GM18519 (cell line): ENCODE data around the gene RNF225.
"Not testable (repeated sequence)": the region's sequence is repeated elsewhere in the genome, so short reads cannot be mapped to it uniquely, and the experiment has no call there.

ENCODE experiments used
- ATAC-seq: cut with Tn5 transposase; IDR thresholded peaks from one replicate; pipeline ENCODE4 v1.9.1; 2021; ENCODE audit warnings: mild to moderate bottlenecking, moderate library complexity; ENCODE audit not compliant: unreplicated experiment, low FRiP score

The RNF225 gene

DNA sequence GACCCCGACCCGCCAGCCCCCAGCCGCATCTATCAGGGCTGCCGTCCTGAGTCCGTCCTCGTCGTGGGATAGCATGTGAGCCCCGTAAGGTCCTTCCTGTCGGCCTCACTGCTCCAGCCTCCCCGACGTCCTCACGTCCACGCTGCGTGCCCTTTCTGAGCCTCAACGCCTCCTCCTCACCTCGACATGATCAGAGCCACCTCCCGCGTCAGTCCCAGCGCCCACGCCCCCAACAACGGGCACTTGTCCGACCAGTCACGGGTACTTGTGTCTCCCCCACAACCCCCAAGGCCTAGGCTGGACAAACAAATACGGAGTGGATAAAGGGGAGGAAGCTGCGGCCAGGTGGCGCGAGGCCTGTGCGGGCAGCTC, 33.6 kb upstream of the RNF225 start:
- no peak for ATAC-seq

DNA sequence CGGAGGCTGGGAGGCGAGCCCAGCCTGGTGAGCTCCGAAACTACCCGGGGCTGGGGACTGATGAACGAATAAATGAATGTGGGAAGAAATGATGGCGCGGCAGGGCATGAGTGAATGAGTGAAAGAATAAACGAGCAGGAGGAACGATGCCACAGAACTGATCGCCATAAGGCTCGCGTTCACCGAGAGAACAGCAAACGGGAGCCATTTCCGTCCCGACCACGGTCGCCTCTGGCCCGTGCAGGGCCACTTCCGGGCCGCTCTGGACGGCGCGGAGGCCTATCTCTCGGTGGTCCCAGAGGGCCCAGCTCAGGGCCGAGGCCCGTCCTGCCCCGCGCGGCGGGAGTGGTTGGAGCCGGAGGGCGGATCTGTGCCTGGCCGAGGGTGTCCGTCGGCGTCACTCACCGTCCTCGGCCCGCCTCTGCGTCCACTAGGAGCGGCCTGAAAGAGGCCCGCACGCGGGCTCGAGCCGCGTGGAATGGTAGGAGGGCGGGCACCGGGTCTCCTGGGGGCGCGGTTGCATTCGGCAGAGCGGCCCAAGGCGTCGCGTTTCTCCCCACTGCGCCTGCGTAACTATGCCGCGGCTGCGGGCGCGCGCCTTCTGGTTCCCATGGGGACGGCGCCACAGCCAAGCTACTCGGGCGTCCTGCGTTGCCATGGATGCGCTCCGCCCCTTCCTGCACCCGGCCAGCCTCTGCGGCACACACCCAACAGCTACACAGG, 33.0 kb upstream of the RNF225 start, which contains the start of gene ZNF497:
Gene ZNF497 (minus strand): TSS at position 480 of the 723 bp plus-strand sequence. CDS start 5,116 bp downstream, outside the sequence.
- ATAC-seq = peak; percentile 63

DNA sequence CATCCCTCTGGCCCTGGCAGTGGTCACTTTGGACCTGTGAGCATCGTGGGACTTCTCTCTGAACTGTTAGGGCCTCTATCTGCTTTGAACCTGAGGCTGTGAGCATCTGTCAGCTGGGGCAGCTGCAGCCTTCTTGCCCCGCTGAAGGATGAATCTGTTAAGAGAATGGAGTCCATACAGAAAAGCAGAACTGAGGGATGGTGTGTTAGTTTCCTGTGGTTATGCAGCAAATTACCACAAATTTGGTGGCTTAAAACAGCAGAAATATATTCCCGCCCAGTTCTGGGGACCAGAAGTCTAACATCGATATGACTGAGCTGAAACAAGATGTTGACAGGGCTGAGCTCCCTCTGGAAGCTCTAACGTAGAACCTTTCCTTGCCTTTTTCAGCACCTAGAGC, 31.3 kb upstream of the RNF225 start:
- no peak for ATAC-seq

DNA sequence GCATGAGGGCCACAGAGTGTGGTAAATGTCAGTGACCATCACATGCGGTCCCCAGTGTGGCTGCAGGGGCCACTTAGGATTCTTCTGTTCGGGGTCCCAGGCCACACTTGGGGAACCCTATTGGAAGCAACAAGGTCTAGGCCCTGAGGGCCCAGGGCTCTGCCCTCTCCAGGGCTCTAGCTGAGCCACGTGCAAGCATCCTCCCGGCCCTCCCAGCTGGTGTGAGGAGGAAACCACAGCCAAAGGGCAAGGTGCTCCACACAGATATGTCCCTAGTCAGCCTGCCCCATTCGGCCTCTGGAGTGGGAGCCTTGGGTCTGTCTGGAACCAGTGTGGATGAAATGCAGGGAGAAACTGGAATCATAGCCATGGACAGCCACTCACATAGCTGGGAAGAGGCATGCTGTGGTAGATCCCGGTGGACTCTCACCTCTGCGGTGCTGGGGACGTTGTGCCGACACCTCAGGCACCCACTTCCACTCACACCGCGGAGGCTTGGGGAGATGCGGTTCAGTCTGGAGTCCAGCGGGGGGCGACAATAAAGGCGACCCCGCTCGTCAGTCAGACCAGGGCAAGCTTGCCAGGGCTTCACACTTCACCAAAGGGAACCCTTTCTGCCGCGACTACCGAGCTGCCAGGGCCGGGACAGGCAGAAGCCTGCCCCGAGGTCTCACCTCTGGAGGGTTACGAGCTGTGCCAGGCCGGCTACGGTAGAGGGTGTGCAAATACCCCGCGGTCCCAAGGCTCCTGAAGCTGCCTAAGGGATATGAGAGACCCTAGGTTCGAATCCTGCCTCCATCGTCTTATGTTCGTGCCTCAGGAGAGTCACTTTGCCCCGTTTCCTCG, 28.6 kb upstream of the RNF225 start:
- ATAC-seq = no peak

DNA sequence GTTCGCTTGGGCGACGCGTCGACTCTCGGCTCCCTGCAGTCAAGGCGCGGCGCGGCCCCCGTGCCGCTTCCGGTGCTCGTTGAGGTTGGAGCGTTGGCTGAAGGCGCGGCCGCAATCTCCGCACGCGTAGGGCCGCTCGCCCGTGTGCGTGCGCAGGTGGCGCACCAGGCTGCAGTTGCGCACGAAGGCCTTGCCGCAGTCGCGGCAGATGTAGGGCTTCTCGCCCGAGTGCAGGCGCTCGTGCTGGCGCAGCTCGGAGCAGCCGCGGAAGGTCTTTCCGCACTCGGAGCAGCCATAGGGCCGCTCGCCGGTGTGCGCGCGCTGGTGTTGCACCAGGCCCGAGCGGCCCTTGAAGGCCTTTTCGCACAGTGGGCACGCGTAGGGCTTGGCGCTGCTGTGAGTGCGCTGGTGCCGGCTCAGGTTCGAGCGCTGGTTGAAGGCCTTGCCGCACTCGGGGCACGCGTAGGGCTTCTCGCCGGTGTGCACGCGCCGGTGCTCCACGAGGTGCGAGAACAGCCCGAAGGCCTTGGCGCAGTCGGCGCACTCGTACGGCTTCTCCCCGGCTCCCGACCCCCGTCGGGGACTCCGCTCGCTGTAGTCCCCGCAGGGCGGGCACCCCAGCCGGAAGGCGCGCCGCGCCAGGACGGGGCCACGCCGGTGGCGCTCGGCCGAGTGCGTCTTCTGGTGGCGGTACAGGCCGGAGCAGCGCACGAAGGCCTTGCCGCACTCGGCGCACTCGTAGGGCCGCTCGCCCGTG, 27.6 kb upstream of the RNF225 start:
- ATAC-seq = no peak

DNA sequence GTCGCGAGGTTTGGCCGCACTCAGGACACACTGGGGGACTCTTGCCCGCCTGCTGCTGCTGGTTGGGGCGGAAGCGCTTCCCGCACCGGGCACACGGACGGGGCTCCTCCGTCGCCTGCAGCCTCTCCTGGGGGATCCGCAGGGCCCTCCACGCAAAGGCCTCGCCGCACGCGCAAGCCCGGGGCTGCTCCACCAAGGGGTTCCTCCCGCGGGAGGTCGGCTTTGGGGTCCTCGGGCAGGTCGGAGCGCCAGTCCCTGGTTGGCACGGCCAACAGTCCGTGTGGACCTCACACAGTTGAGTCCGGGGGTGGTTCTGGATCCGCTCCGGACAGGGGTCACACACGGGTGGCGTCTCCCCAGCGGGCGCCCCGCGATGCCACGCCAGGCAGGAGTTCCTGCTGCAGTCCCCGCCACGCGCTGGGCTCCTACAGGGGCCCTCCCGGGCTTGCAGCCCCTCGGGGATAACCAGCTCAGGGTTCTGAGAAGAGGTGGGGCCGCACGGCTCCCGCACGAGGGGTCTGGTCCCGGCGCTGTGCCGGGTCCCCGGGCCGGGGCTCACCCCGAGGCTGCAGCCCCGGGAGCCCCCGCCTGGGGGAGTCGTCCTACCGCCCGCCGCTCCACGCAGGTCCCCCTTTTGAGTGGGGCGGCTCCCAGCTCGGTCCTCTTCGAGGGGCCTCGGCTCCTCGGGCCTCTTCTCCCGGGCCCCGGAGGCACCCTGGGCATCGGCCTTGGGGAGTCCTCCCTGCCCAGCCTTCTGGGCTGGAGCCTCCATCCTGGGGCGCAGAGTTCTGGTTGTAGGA, 26.7 kb upstream of the RNF225 start:
- ATAC-seq = no peak

DNA sequence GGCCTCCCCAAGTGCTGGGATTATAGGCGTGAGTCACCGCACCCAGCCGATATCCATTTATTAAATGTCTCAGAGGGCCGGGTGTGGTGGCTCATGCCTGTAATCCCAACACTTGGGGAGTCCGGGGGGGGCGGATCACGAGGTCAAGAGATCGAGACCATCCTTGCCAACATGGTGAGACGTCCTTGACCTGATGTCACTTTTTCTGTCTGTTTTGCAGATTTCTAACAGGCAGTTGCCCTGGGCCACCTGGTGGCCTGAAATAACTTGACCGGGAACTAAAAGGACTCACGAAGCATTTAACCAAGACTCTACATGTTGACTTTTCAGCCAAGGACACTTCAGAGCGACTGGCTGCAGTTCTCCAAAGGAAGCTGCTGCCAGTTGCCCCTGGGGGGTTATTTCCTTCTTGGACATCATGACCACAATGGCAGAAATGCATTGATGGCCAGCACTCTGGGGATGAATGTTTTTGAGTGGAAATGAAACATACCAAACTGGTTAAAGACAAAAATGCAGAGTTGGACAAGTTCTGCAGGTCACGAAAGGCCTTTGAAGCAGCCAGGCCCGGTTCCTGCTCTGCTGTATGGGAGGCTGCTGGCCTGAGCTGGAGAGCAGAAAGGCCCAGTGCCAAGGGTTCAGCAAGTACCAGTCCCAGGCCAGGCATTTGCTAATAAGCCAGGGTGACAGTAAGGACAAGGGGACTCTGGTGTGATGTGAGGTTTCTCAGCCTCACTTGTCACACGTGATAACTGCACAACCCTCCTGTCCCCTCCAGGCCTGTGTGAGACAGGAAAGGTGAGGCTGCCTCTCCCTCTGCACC, 22.9 kb upstream of the RNF225 start:
- no peak for ATAC-seq

DNA sequence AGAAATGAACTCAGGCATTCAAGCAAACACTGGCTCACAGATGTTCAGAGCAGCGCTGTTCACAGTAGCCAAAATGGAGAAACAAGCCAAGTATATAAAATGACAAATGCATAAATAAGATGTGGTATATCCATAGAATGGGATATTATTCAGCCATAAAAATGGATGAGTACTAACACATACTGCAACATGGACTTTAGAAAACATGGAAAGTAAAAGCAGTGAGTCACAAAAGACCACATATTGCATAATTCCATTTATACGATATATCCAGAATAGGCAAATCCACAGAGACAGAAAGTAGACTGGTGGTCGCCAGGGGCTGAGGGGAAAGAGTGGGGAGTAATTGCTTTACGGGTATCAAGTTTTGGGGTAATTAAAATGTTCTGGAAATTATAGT, 21.3 kb upstream of the RNF225 start:
- no peak for ATAC-seq

DNA sequence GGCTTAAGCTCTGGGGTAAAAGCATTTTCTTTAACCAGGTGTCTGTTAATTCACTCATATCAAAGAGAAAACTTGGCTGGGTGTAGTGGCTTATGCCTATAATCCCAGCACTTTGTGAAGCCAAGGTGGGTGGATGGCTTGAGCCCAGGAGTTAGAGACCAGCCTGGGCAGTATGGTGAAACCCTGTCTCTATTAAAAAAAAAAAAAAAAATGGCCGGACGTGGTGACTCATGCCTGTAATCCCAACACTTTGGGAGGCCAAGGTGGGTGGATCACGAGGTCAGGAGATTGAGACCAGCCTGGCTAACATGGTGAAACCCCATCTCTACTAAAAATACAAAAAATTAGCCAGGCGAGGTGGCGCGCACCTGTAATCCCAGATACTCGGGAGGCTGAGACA, 18.7 kb upstream of the RNF225 start:
- ATAC-seq = not testable (repeated sequence)

DNA sequence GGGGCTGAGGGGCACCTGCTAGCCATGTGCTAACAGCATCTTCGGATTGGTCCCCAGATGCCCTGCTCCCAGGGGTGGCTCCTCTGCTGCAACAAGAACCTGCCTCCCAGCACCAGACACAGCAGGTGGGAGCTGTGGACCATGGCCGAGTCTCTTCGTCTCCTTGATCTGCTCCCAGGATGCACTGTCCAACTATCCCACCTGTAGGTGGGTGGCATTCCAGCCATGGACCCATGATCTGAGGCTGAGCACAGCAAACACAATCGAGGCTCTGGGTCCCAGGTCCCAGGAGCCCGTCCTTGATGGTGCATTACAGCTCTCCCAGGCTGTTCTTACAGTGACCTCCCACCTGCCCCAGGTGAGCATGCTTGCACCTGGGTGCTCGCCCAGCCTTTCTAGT, 16.2 kb upstream of the RNF225 start:
- no peak for ATAC-seq

DNA sequence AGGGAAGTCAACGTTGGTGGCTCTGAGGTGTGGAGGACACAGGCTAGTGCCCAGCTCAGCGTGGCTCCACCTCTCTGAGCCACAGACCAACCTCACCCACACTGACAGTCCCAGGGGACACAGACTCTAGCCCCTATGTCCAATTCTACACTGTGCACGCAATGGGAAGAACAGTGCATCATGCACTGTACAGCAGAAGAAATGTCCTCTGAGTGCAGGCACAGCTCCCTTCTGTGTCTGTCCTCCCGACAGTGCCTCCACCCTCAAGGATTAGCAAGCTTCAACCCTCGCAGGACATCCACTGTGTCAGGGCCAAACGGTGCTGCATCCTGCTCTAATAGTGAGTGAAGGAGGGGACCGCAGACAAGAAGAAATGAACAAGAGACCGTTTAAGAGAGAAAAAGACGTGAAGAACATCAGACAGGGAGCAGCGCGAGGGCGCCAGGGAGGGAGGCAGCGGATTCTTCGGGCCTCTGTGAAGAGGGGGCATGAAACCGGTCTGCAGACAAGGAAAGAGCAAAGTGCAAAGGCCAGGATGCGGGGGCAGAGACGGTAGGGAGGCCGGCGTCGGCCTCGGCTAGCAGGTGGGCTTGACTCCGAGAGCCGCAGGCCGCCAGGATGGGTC, 15.3 kb upstream of the RNF225 start:
- no peak for ATAC-seq

DNA sequence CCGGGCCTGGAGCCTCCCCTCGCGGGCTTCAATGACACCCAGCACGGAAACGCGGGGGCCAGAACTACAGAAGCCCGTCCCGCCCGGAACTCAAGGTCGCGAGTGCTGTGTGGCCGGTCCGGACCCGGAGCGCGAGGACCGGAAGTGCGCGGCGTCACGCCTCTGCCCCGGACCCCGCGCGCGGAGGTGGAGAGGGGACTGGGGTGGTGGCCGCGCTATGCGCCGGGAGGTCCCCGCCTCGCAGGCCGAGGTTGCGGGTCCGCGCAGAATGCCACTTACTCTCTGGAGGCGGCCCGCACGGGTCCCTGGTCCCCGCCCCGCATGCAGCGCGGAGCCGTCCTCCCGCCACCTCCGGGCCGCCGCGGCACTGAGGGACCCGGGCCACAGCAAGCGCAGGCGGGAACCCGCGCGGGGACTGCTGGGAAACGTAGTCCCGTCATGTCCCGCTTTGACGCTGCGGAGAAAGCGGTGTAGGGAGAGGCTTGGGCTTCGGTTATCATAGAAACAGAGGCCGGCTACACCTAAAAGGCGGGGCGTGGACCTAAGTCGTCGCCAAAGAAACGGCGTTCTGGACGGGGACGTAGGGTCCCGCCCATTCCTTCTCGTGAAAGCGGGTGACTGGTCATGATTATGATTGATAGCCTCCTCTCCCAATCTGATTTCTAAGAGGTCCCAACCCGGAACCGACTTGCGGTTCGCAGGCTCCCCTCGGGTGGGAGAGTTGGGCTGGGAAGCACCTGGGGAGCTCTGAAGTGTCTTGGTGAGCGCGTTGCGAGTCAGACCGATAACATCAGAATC, 14.6 kb upstream of the RNF225 start, which contains the start of gene ZNF837:
Gene ZNF837 (minus strand): TSS at position 369 of the 798 bp plus-strand sequence. CDS start 11,698 bp downstream, outside the sequence.
- ATAC-seq = peak; percentile 56

DNA sequence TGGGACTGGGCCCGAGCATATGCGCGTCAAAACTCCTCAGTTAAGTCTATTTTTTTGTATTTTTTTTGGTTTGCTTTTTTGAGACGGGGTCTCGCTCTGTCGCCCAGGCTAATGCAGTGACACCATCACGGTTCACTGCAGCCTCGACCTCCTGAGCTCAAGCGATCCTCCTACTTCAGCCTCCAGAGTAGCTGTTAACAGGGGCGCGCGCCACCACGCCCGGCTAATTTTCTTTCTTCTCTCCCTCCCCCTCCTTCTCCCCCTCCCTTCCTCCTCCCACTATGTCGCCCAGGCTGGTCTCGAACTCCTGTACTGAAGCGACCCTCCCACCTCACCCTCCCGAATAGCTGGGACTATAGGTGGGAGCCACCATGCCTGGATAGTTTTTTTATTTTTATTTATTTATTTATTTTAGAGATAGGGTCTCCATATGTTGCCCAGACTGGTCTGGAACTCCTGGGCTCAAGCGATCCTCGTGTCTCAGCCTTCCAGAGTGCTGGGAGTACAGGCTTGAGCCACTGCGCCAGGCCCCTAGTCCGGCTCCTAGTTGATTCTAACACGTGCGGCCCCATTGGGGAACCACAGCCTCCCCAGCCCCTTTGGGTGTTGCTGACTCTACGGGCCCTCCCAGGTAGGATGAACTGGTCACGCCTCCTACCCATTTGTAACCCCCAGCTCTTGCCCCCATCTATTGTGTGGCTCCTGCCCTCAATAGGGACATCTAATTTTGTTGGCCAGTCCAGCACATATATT, 13.8 kb upstream of the RNF225 start:
- no peak for ATAC-seq

DNA sequence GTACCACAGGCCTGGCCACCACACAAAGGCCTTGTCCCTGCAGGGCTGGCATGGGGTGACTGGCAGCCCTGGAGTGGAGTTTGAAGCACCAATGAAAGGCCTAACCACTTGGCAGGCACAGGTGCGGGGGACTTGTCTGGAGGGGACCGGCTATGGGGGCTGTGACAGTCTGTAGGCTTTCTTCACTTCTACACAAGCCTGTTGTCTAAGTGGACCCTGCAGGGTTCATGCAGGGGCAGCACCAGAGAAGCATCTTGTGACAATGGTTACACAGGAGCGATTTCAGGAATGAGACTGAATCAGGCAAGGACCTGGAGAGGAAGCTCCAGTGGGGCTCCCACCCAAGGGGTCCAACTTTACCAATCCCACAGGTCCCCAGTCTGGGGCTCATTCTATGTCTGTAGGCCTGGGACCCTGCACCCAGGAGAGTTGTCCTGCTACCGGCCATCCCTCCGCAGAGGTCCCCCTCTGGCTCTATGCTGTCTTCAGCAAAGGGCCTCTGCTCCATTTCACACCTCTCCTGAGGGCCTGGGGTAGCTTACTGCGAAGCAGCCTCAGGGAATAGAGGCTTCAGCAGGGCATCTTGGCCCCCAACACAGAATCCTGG, 12.4 kb upstream of the RNF225 start:
- ATAC-seq = no peak

DNA sequence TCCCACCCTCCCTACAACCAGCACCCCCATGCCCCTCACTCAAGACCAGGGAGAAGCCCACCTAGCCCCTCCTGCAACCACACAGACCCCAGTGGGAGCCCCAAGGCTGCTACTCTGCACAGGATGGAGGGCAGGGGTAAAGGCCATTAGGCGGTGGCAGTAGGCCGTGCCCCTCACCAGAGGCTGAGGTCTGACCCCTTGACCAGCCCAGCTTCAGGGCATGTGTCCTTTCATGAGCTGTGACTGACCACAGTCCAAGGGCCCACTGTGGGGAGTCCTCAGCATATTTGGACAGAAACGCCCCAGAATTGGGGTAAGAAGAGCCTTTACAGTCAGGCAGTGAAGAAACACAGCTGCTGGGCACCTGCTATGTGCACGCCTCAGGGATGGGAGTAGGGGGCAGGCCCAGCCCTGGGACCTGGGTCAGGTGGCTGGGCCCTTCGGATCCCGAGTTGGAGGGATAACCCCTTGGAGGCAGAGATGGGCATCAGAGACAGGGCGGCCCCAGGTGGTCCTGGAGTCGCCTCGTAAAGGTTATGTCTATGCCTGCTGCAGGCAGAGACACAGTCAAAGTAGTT, 10.1 kb upstream of the RNF225 start:
- ATAC-seq = no peak

DNA sequence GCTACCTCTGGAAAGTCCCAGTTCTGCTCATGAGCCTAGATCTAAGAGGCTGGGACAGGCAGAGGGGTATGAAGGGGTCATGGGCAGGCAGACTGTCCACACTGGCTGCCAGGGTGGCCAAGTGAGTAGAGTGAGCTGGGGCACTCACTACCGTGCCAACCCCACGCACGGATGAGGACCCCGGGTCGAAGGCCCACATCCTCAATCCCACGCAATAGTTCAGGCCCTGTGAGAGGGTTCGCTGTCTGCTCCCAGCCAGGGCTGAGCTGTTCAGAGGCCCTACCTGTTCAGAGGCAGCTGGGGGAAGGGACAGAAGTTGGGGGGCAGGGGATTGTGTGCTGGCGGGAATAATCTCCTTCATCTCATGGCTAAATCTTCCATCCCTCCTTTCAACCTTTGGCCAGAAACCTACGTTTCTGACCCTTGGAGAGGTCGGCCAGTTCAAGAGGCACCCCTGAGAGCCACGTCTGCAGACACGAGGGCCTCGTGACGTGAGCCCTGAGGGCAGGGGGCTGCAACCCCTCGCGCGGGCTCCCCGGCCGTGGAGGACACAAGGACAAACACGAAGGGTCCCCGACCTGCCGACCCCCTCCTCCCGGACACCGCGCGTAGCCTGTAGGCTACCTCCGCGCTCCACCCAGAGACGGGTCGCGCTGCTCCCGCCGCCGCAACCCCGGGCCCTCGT, 9.4 kb upstream of the RNF225 start:
- peak; percentile 10 for ATAC-seq
